HG03135 (cell line): ENCODE data around the gene MUS81.
"Not testable (repeated sequence)": the region's sequence is repeated elsewhere in the genome, so short reads cannot be mapped to it uniquely, and the experiment has no call there.

Source experiments
- ATAC-seq: cut with Tn5 transposase; IDR thresholded peaks from one replicate; pipeline ENCODE4 v1.9.1; 2021; ENCODE audit warnings: mild to moderate bottlenecking, moderate library complexity; ENCODE audit not compliant: unreplicated experiment

MUS81 gene

DNA sequence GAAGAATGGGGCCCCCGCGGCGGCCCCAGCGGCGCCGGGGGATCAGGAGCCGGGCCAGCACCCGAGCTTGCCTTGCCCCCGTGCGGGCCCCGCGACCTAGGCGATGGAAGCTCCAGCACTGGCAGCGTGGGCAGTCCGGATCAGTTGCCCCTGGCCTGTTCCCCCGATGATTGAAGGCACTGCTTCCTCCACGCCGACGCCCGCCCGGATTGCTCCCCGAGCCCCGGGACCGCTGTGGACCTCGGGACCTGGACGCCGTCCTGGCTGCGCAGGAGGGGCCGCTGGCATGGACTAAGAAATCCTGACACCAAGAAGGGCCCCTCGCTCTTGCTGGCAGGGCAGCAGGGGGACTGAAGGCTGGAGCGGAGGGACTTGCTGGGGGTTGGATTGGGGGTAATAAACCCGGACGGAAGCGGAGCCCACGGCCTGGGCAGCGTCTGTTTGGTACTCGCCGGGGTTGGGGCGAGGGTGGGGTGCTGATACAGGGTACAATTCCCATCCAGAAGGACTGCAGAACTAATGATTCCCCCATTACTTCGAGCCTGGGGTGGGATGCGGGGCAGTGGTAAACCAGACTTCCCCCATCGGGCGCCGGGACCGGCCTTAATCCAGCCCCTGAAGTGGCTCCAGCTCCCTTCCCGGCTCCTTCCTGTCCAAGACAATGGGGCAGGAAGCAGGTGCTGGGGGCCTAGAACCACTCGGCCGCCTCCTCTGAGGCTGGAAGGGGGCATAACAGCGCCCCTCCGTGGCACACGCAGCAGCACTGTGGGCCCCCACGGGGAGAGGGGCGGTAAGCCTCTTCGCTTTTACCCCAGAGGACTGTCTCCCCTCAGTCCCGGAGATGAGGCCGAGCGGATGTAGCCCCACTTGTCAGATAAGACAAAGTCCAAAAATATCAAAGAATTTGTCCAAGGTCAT is 31.2 kb downstream of the MUS81 start:
- no peak for ATAC-seq

DNA sequence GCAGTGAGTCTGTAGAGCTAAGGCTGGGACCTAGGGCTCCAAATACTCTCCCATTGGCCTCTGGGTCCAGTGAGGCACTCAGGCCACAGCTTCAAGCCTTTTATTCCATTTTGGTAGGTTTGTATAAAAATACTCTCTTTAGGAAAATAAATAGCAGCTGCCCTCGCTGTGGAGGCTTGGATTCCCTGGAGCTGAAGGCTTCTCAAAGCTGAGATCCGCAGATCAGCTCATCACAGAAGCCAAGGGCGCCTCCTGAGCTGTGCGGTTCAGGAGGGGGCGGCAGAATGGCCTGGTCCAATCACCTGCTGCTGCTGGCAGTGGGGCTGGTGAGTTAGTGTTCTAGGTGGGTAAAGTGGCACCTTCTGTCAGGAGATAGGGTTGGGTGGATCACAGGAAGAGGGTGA is 31.9 kb downstream of the MUS81 start:
- ATAC-seq, result not testable (repeated sequence)

- ATAC-seq, result no peak
Observed at GRCh38 chr11:65892661-65893317, 32.6 kb downstream of the MUS81 start.

- ATAC-seq, result no peak
Observed at GRCh38 chr11:65894034-65894591, 33.9 kb downstream of the MUS81 start.

- no peak for ATAC-seq
Observed at GRCh38 chr11:65895482-65895981, 35.3 kb downstream of the MUS81 start.

GRCh38 chr11:65896034-65896999 is 36.1 kb downstream of the MUS81 start:
- no peak for ATAC-seq

DNA sequence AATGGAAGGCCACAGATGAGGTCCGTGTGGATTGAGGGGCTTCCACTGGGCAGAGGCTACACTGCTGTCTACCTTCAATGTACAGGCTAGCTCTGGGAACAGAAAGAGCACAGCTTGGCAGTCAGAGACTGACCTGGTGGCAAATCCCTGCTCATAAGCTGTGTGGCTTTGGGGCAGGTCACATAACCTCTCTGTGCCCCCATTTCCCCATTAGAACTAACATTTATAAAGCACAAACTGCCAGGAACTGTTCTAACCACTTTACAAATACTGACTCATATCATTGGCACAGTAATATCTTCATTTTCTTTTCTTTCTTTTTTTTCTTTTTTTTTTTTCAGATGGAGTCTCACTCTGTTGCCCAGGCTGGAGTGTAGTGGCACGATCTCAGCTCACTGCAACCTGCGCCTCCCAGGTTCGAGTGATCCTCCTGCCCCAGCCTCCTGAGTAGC is 36.8 kb downstream of the MUS81 start:
- no peak for ATAC-seq

DNA sequence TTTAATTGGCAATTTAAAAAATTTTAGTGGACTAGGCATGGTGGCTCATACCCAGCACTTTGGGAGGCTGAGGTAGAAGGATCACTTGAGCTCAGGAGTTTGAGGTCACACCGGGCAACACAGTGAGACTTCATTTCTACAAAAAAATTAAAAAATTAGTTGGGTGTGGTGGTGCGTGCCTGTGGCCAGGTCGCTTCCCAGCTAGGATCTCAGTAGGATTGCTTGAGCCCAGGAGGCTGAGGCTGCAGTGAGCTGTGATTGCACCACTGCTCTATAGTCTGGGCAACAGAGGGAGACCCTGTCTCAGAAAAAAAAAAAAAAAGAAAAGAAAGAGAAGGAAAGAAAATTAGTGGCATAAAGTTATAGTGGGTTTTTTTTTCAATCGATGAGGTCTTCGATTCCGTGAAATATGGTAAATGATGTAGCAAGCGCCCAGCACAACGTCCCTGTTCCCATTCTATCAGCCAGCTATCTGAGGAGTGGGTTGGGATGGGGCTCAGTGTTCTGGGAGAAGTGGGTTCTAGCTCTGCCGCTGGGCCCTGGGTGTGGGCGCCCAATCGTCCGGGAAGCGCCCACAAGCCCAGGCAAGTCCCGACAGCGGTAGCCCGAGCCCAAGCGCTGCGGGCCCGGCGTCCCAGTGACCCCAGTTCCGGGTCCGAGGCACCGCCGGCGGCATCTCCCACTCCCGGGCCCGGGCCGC is 38.6 kb downstream of the MUS81 start:
- ATAC-seq, result no peak

DNA sequence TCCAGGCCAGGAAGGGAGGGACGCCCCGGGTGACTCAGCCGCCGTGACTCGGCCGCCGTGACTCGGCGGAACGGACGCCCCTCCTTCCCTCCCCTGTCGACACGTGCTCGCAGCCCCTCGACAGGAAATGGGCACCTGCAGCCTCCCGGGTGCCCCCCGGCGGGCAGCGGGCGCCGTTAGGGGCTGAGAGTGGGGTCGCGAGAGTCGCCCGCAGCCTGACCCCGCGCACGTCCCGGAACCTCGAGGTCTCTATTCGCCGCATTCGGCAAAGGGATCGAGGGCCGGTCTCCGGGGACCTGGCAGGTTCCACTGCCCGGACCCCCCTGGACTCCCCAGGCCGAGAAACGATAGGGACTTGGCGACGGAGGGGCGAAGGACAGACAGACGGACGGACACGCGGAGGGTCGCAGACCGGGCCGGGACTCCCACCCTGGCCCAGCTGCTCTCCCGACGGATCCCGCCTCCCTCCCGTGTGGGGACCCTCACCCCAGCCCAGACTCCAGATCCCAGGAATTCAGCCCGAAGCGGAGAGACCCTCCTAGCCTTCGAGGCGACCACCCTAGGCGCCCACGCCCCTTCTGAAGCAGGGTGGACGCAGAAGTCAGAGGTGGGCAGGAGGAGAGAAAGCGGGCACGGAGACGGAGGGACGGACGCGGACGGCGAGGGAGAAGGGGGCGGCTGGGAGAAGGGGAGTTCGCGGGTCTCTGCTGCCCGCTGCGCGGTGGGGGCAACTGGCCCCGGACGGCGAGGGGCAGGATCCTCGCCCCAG is 39.3 kb downstream of the MUS81 start:
- no peak for ATAC-seq

DNA sequence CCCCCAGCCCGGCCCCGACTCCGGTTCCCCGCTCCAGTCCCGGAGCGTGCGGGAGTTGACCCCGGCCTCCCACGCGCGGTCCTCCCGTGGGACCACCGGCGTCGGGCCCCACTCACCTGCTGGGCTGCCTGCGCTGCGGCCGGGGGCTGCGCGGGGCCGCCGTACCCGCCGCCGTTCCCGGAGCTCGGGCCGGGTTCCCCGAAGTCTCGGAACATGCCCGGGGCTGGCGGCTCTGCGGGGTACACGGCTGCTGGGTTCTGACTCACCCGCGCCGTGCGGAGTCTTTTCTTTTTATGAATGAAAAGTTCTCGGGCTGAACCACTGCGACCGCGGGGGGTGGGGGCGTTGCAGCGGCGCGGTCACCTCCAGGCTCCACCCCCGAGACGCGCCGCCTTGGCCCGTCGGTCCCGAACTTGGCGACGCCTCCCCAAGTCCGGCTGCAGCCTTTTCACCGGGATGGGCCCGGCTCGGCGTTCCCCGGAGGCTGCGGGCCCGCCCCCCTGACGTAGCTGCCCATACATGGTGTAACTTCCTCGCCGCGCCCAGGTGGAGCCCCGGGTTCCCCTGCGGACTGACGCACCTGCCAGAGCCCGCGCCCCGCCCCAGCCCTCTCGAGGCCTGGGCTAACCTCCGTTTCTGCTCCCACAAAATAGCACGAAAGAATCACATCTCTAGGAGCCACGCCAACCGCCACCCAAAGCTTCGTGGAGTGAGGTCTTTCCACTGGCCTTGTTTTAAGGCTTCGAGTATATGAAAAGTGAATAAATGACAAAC is 40.1 kb downstream of the MUS81 start, which contains the start of gene FOSL1:
Gene FOSL1, minus strand, starts transcription at position 264 of the 774 bp plus-strand sequence. Its CDS starts 49 bp downstream, at position 215.
- peak; percentile 75 for ATAC-seq

- ATAC-seq, result no peak
Observed at GRCh38 chr11:65900899-65901180, 40.6 kb downstream of the MUS81 start.

- no peak for ATAC-seq
Observed at GRCh38 chr11:65903068-65903481, 42.8 kb downstream of the MUS81 start.

- no peak for ATAC-seq
Observed at GRCh38 chr11:65903715-65904114, 43.5 kb downstream of the MUS81 start.

- ATAC-seq, result no peak
Observed at GRCh38 chr11:65906602-65907001, 46.4 kb downstream of the MUS81 start.

GRCh38 chr11:65907878-65908277 is 47.6 kb downstream of the MUS81 start:
- ATAC-seq, result no peak

DNA sequence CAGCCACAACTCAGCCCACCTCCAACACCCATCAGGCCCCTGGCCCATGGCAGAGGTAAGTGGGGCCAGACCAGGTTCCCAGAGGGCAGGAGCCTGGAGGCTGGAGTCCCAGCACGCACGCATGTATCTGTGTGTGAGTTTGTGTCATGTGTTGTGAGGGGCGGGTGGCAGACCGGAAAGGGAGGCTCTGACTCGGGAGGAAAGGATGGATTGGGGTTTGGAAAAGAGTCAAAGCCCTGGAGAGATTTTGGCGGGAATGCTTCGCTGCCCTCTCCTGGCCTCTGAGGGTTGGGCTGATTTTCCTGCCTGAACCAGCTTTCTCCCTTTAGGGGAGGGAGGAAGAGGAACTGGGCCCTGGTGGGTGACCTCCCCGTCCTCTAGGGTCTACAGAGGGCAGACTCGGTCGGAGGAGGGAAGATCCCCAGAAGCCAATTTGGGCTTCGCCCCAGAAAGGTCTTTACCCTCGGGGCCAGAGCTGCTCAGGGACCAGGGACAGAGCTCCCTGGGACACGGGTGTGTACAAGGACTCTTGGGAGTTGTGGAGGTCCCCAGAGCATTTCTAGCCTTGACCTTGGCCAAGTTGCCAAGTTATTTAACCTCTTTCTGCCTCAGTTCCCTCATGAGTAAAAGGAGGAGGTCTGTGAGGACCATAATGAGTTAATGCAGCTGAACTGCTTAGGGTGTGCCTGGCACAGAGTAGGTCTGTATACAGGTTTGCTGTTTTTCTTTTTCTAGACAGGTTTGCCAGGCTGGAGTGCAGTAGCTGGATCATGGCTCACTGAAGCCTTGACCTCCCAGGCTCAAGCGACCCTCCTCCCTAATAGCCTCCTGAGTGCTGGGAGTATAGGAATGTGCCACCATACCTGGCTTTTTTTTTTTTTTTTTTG is 51.7 kb downstream of the MUS81 start:
- ATAC-seq, result no peak

GRCh38 chr11:65912845-65913244 is 52.6 kb downstream of the MUS81 start:
- no peak for ATAC-seq
